Vagina (tissue), 2 donors: ENCODE data around the gene SERPINB10. TPM values are rescaled to one million over a fixed set of nuclear protein-coding genes. Genes with fewer than 3 reads are reported as not detected.

ENCODE experiments used
- DNase-seq, 2 donors: peaks; one replicate each; pipeline ENCODE4 v3.0.0-alpha.2; 2017; ENCODE audit errors: extremely low spot score in 2 of 2
- H3K27ac ChIP-seq: fragments of 200-600 bp; sonication (generic); one replicate; pipeline ENCODE4 v1.5.1; 2019
- H3K27me3 ChIP-seq: fragments of 200-600 bp; sonication (generic); one replicate; pipeline ENCODE4 v1.5.1; 2019
- H3K36me3 ChIP-seq, 2 donors: fragments of 200-600 bp; sonication (generic); one replicate each; pipeline ENCODE4 v1.5.1; 2017 to 2019
- H3K4me1 ChIP-seq: fragments of 200-600 bp; sonication (generic); one replicate; pipeline ENCODE4 v1.5.1; 2019
- H3K4me3 ChIP-seq, 2 donors: fragments of 200-600 bp; sonication (generic); 1 replicate in 1 of 2; 2 replicates in 1 of 2; pipeline ENCODE4 v1.5.1; 2016 to 2019
- H3K9me3 ChIP-seq: fragments of 200-600 bp; sonication (generic); one replicate; pipeline ENCODE4 v1.5.1; 2019
- CTCF ChIP-seq, 3 experiments: fragments of 450-650 bp in 2 of 3; fragments of 200-600 bp in 1 of 3; sonication (generic) in 1 of 3; IDR thresholded peaks; one replicate each; pipeline ENCODE4 v1.5.1; 2017 to 2019; ENCODE audit warnings: antibody characterized with exemption in 3 of 3, mild to moderate bottlenecking in 2 of 3, moderate library complexity in 2 of 3
- POLR2A ChIP-seq, 2 donors: fragments of 450-650 bp; IDR thresholded peaks; one replicate each; pipeline ENCODE4 v1.6.1; 2017; ENCODE audit warnings: antibody characterized with exemption in 2 of 2, mild to moderate bottlenecking in 2 of 2, moderate library complexity in 2 of 2
- POLR2AphosphoS5 ChIP-seq, 2 donors: sonication (generic); formaldehyde crosslinking; IDR thresholded peaks; one replicate each; pipeline ENCODE4 v1.9.0; 2017; ENCODE audit warnings: antibody characterized with exemption in 2 of 2, mild to moderate bottlenecking in 2 of 2, low read depth in 1 of 2; ENCODE audit not compliant: insufficient read depth in 1 of 2
- intact Hi-C: fragments of 100-400 bp; cut with DNase I; formaldehyde crosslinking; loops from one replicate; pipeline ENCODE4 v1.15.1; 2023
- total RNA-seq: library from RNA; depleted of rRNA; stranded (reverse); fragments of >200 nt; gene quantifications from one replicate; pipeline ENCODE4 v1.2.3, GENCODE V29; 2016

SERPINB10 gene
- total RNA-seq, result 0.98 TPM

- TF ChIP-seq CTCF (IDR thresholded peaks at IDR 0.05) (no peak), POLR2A (IDR thresholded peaks at IDR 0.05) (no peak), POLR2AphosphoS5 (IDR thresholded peaks at IDR 0.05; ENCODE audit: insufficient read depth in 1 of 2, low read depth in 1 of 2) (no peak)
Observed at GRCh38 chr18:63907664-63908063, at the start of gene SERPINB10. Gene SERPINB10, plus strand, starts transcription at chr18:63907958. Its CDS starts 7,553 bp downstream, at chr18:63915511.

GRCh38 chr18:63858456-63858855, 49.3 kb upstream of the SERPINB10 start:
- Histone ChIP-seq H3K9me3 (no peaks in the 10 kb centered on the region), H3K27me3 (no peaks in the 10 kb centered on the region)
- intact Hi-C loops, result no loop called here

More at GRCh38 chr18:63907664-63908063, at the start of gene SERPINB10:
- intact Hi-C loops, result no loop called here
- H3K4me1 ChIP-seq, result no peaks in the 10 kb centered on the region
- no peaks in the 10 kb centered on the region for H3K36me3 ChIP-seq
- H3K27ac ChIP-seq, result no peak within 1 kb of the TSS
- no peaks in the 10 kb centered on the region for H3K9me3 ChIP-seq
- DNase-seq, result no peak
- no peak within 1 kb of the TSS for H3K4me3 ChIP-seq
- H3K27me3 ChIP-seq, result no peaks in the 10 kb centered on the region

GRCh38 chr18:63859781-63860475, 47.8 kb upstream of the SERPINB10 start:
- no peaks in the 10 kb centered on the region for H3K36me3 ChIP-seq
- H3K9me3 ChIP-seq, result no peaks in the 10 kb centered on the region
- DNase-seq, result no peak
- intact Hi-C loops, result no loop called here
- H3K27me3 ChIP-seq, result no peaks in the 10 kb centered on the region
- no peak overlapping the region for H3K4me3 ChIP-seq
- H3K27ac ChIP-seq, result no peak overlapping the region
- no peak for TF ChIP-seq POLR2A (IDR thresholded peaks at IDR 0.05)
- no peak for TF ChIP-seq POLR2AphosphoS5 (IDR thresholded peaks at IDR 0.05; ENCODE audit: insufficient read depth in 1 of 2, low read depth in 1 of 2)
- no peak for TF ChIP-seq CTCF (IDR thresholded peaks at IDR 0.05)
- no peaks in the 10 kb centered on the region for H3K4me1 ChIP-seq

More at GRCh38 chr18:63858456-63858855, 49.3 kb upstream of the SERPINB10 start:
- H3K27ac ChIP-seq, result no peak overlapping the region
- H3K4me1 ChIP-seq, result no peaks in the 10 kb centered on the region
- no peaks in the 10 kb centered on the region for H3K36me3 ChIP-seq
- no peak for TF ChIP-seq POLR2A (IDR thresholded peaks at IDR 0.05)
- TF ChIP-seq CTCF (IDR thresholded peaks at IDR 0.05), result no peak
- no peak for TF ChIP-seq POLR2AphosphoS5 (IDR thresholded peaks at IDR 0.05; ENCODE audit: insufficient read depth in 1 of 2, low read depth in 1 of 2)
- DNase-seq, result no peak
- no peak overlapping the region for H3K4me3 ChIP-seq

GRCh38 chr18:63860531-63860930, 47.2 kb upstream of the SERPINB10 start:
- Histone ChIP-seq H3K27me3 (no peaks in the 10 kb centered on the region), H3K9me3 (no peaks in the 10 kb centered on the region), H3K27ac (no peak overlapping the region), H3K4me3 (no peak overlapping the region), H3K36me3 (no peaks in the 10 kb centered on the region), H3K4me1 (no peaks in the 10 kb centered on the region)
- DNase-seq, result no peak
- intact Hi-C loops, result no loop called here
- TF ChIP-seq CTCF (IDR thresholded peaks at IDR 0.05), result no peak

GRCh38 chr18:63867368-63868125, 40.2 kb upstream of the SERPINB10 start:
- intact Hi-C loops, result no loop called here
- TF ChIP-seq POLR2A (IDR thresholded peaks at IDR 0.05), result no peak
- TF ChIP-seq CTCF (IDR thresholded peaks at IDR 0.05), result no peak
- TF ChIP-seq POLR2AphosphoS5 (IDR thresholded peaks at IDR 0.05; ENCODE audit: insufficient read depth in 1 of 2, low read depth in 1 of 2), result no peak

More at GRCh38 chr18:63867368-63868125, 40.2 kb upstream of the SERPINB10 start:
- Histone ChIP-seq H3K9me3 (no peaks in the 10 kb centered on the region), H3K4me3 (no peak overlapping the region), H3K27me3 (no peaks in the 10 kb centered on the region), H3K36me3 (no peaks in the 10 kb centered on the region), H3K4me1 (no peaks in the 10 kb centered on the region), H3K27ac (no peak overlapping the region)
- DNase-seq, result no peak
